Body of pancreas (tissue), 4 donors: ENCODE measurements around the gene HTR2A. TPM values are rescaled to one million over a fixed set of nuclear protein-coding genes. Genes with fewer than 3 reads are reported as not detected.

ENCODE experiments used
- ATAC-seq: fragments of 150-250 bp; one replicate; pipeline ENCODE4 v1.9.1; 2016
- DNase-seq, 4 donors: peaks; one replicate each; pipeline ENCODE4 v3.0.0-alpha.2; 2019
- H3K27ac ChIP-seq, 4 donors: fragments of 200-600 bp; sonication (generic); 1 replicate in 3 of 4; 2 replicates in 1 of 4; pipeline versions ENCODE4 v1.5.1 to v1.6.1; 2016 to 2019; ENCODE audit warnings: mild to moderate bottlenecking in 1 of 4, mixed read lengths in 1 of 4, moderate library complexity in 1 of 4
- H3K27me3 ChIP-seq, 2 donors: fragments of 200-600 bp; sonication (generic); one replicate each; pipeline ENCODE4 v1.6.0; 2016; ENCODE audit warnings: mild to moderate bottlenecking in 1 of 2
- H3K36me3 ChIP-seq, 2 donors: fragments of 200-600 bp; sonication (generic); replicated peaks in 1 of 2; 2 replicates each; pipeline ENCODE4 v1.5.1; 2016; ENCODE audit warnings: low read depth in 2 of 2; ENCODE audit not compliant: insufficient read depth in 1 of 2
- H3K4me1 ChIP-seq: fragments of 200-600 bp; sonication (generic); one replicate; pipeline ENCODE4 v1.6.0; 2016
- H3K4me3 ChIP-seq, 2 donors: fragments of 200-600 bp; sonication (generic); 1 replicate in 1 of 2; 2 replicates in 1 of 2; pipeline ENCODE4 v1.5.1; 2016 to 2019
- H3K9me3 ChIP-seq, 3 donors: fragments of 200-600 bp; sonication (generic); 1 replicate in 2 of 3; 2 replicates in 1 of 3; pipeline ENCODE4 v1.5.1; 2016
- POLR2A ChIP-seq, 3 donors: fragments of 450-650 bp; IDR thresholded peaks; one replicate each; pipeline ENCODE4 v1.6.1; 2016; ENCODE audit warnings: antibody characterized with exemption in 3 of 3, mild to moderate bottlenecking in 2 of 3
- WGBS, 2 donors: methylation state at CpG; one replicate each; pipeline ENCODE4 v1.1.5; 2017; 5-methylcytosine and 5-hydroxymethylcytosine counted together
- intact Hi-C: fragments of 100-400 bp; cut with DNase I; formaldehyde crosslinking; loops from one replicate; pipeline ENCODE4 v1.15.1; 2023
- total RNA-seq, 2 donors: library from RNA; depleted of rRNA; stranded (reverse); fragments of >200 nt; gene quantifications; one replicate each; pipeline ENCODE4 v1.1.0, GENCODE V29; 2016
- TF ChIP-seq, protein P1 (sequence below), 7 experiments: fragments of 450-650 bp in 4 of 7; fragments of 200-600 bp in 3 of 7; sonication (generic) in 3 of 7; IDR thresholded peaks; one replicate each; pipeline ENCODE4 v1.5.1; 2016 to 2019; ENCODE audit warnings: antibody characterized with exemption in 7 of 7

HTR2A gene
- total RNA-seq, 2 donors from 2014 or later: 0.26 TPM; not detected in 1

DNA sequence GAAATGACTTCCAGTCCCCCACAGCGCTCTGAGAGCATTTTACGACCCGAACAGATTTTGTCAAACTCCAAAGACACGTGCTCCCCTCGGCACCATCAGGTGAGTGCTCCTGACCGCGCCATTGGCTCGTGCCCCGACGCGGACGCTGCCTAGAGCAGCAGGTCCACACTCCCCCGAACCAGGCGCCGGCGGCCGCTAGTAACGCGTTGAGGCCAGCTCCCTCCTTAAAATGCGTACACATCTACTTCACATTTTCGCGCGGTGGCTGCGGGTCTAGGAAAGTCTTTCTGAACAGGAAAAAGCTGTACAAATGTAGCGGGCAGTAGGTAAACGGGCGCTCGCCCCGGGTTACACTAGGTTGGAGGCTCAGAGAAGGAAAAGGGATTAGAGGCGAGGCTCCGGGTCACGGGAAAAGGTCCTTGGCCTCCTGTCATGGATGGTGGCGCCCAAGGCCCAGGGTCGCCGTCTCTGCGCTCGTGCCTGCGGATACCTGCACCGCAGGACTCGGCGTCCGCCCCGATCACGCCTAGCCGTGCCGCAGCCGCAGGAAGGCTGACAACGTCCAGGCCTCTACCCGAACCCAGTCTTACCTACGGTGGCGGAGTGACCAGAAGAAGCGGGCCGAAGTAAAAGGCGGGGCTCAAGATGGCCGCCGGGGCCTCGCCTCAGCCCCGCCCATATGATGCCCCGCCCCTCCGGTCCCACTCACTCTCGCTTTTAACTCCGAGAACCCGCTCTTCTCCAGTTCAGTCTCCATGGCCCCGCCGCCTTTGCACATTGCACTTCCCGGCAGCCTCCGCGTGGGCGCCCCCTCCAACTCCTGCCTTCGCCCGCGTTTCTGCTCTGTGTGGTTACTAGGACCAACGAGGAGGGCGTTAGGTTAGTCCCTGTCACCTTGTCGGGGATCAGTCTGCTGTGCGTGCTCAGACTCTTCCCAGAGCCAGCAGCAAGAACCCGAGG lies 100.1 kb downstream of the HTR2A start, which contains the start of gene ESD:
Gene ESD (minus strand): TSS at position 647 of the 960 bp plus-strand sequence. CDS start 5,748 bp downstream, outside the sequence.
- peak within 1 kb of the TSS; percentile 74 to 90 (median 83) for H3K27ac ChIP-seq
- DNase-seq (peak; percentile 91 to 95 (median 94)), ATAC-seq (peak; percentile 98)
- H3K36me3 ChIP-seq: no peaks in the 10 kb centered on the region
- H3K9me3 ChIP-seq: no peaks in the 10 kb centered on the region
- H3K4me3 ChIP-seq: peak within 1 kb of the TSS; percentile 26 to 84
- TF ChIP-seq, protein P1, sequence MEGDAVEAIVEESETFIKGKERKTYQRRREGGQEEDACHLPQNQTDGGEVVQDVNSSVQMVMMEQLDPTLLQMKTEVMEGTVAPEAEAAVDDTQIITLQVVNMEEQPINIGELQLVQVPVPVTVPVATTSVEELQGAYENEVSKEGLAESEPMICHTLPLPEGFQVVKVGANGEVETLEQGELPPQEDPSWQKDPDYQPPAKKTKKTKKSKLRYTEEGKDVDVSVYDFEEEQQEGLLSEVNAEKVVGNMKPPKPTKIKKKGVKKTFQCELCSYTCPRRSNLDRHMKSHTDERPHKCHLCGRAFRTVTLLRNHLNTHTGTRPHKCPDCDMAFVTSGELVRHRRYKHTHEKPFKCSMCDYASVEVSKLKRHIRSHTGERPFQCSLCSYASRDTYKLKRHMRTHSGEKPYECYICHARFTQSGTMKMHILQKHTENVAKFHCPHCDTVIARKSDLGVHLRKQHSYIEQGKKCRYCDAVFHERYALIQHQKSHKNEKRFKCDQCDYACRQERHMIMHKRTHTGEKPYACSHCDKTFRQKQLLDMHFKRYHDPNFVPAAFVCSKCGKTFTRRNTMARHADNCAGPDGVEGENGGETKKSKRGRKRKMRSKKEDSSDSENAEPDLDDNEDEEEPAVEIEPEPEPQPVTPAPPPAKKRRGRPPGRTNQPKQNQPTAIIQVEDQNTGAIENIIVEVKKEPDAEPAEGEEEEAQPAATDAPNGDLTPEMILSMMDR (IDR thresholded peaks at IDR 0.05): no peak
- peak; percentile 62 to 88 (median 85) for TF ChIP-seq POLR2A (IDR thresholded peaks at IDR 0.05)
- intact Hi-C loops: no loop called here
- WGBS, 2 donors: 0 to 1% methylated on average over 45 to 76 of the region's 77 CpGs
- no peaks in the 10 kb centered on the region for H3K27me3 ChIP-seq
- peaks cover 30% of the 10 kb centered on the region for H3K4me1 ChIP-seq

DNA sequence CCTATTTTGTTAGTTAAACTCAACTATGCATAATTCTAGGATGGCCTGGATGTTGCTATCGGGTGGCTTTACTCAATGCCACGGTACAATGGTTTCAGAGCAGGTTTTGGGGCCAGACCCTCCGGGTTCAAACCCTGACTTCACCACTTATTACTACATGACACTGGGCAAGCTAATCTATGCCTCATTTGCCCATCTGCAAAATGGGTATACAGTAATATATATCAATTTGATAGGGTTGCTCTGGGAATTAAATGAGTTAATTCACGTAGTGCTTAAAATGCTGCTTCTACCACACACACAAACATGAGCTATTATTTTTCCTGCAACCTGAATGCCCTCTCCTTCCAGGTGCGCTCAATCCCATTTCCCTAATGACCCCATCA lies 100.7 kb downstream of the HTR2A start:
- intact Hi-C loops: no loop called here
- no peak for DNase-seq
- Histone ChIP-seq H3K4me1 (peaks cover 30% of the 10 kb centered on the region), H3K27ac (peak overlapping the region; percentile 74 to 90 (median 83)), H3K9me3 (no peaks in the 10 kb centered on the region), H3K36me3 (no peaks in the 10 kb centered on the region), H3K27me3 (no peaks in the 10 kb centered on the region), H3K4me3 (peak overlapping the region; percentile 26 to 84)
- no peak for TF ChIP-seq POLR2A (IDR thresholded peaks at IDR 0.05)
- TF ChIP-seq, protein P1 (IDR thresholded peaks at IDR 0.05): no peak
- 63 to 66% methylated on average over 5 of the region's 5 CpGs for WGBS, 2 donors
- no peak for ATAC-seq

DNA sequence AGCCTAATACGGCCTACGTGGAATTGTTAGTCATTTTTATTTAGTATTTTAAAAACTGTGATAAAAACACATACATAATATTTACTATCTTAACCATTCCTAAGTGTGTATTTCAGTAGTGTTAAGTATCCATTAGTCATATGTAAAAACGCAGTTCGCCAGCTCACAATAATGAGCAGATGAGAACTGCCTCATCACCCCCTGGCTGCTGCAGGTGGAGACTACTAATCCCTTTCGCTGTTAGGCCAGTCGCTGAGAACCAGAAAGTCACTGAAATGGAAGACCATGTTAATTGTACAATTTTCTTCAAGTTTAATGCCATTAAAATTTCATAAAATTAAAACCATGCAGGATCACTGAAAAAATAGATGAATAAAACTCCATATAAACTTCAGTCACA lies 101.5 kb downstream of the HTR2A start:
- no peak overlapping the region for H3K4me3 ChIP-seq
- DNase-seq: no peak
- intact Hi-C loops: no loop called here
- H3K27me3 ChIP-seq: no peaks in the 10 kb centered on the region
- no peak for ATAC-seq
- H3K36me3 ChIP-seq: peaks cover 0 to 2% of the 10 kb centered on the region in 2 donors
- TF ChIP-seq POLR2A (IDR thresholded peaks at IDR 0.05): no peak
- TF ChIP-seq, protein P1 (IDR thresholded peaks at IDR 0.05): no peak
- H3K9me3 ChIP-seq: no peaks in the 10 kb centered on the region
- H3K4me1 ChIP-seq: peaks cover 30% of the 10 kb centered on the region
- 91 to 93% methylated on average over 6 of the region's 6 CpGs for WGBS, 2 donors
- no peak overlapping the region for H3K27ac ChIP-seq

DNA sequence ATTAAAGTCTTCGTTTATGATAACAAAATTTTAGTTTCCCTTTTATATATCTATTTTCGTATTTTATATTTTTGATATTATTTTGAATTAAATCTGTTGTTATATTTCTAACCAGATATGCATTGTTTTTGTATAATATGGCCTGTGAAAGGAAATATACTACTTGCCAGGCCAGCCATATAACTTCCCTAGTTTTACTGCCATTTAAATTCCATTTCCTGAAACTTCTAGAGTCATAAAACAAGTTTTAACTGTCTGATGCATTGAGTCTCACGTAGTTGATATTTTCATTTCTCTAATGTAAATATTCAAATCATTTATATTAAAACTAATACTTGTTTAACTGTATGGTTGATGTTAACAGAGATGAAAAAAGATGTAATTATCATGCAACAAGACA lies 113.3 kb downstream of the HTR2A start:
- WGBS, 2 donors: 88 to 91% methylated on average over 3 of the region's 3 CpGs
- H3K4me3 ChIP-seq: no peak overlapping the region
- TF ChIP-seq POLR2A (IDR thresholded peaks at IDR 0.05): no peak
- TF ChIP-seq, protein P1 (IDR thresholded peaks at IDR 0.05): no peak
- no peaks in the 10 kb centered on the region for H3K4me1 ChIP-seq
- DNase-seq: no peak
- H3K36me3 ChIP-seq: peaks cover 0 to 11% of the 10 kb centered on the region in 2 donors
- no peak for ATAC-seq
- no peaks in the 10 kb centered on the region for H3K9me3 ChIP-seq
- H3K27ac ChIP-seq: no peak overlapping the region
- intact Hi-C loops: no loop called here
- H3K27me3 ChIP-seq: no peaks in the 10 kb centered on the region
